ENCODE data around the gene SCN2B. TPM values are rescaled to one million over a fixed set of nuclear protein-coding genes. Genes with fewer than 3 reads are reported as not detected.

The SCN2B gene
- total RNA-seq, 4 donors from 2014 or later: 0.37 to 9.3 TPM; not detected in 2

GRCh38 chr11:118221419-118221818 is 45.0 kb upstream of the SCN2B start:
- no peak overlapping the region for H3K4me3 ChIP-seq
- H3K36me3 ChIP-seq: no peaks in the 10 kb centered on the region
- H3K27ac ChIP-seq: no peak overlapping the region
- no peaks in the 10 kb centered on the region for H3K27me3 ChIP-seq
- no peaks in the 10 kb centered on the region for H3K4me1 ChIP-seq
- DNase-seq: no peak
- H3K9me3 ChIP-seq: no peaks in the 10 kb centered on the region
- intact Hi-C loops (cut with DNase I; ENCODE audit: low total_unique reads): no loop called here
- no peak for TF ChIP-seq CTCF (IDR thresholded peaks at IDR 0.05)
- no peak for TF ChIP-seq POLR2A (IDR thresholded peaks at IDR 0.05)

DNA sequence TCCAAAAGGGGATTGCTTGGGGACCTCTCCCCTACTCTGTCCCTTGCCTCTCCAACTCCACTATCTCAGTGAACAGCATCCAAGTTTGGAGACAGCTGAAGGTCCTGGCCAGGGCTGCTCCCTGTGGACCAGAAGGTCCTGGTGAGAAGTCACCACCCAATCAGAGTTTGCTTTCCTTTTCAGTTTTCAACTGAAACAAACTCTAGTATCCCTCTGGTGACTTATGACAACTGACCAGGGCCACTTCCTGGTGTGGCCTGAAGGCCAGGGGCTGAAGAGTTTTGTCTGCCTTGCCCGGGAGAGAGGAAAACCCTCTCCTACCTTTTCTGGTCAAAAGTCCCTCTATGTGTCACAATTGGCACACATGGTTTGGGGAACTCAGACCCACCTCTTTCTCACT is 43.3 kb upstream of the SCN2B start:
- no peak overlapping the region for H3K27ac ChIP-seq
- no peak overlapping the region for H3K4me3 ChIP-seq
- intact Hi-C loops (cut with DNase I; ENCODE audit: low total_unique reads): no loop called here
- no peaks in the 10 kb centered on the region for H3K9me3 ChIP-seq
- TF ChIP-seq CTCF (IDR thresholded peaks at IDR 0.05) (no peak), POLR2A (IDR thresholded peaks at IDR 0.05) (no peak)
- no peak for DNase-seq
- no peaks in the 10 kb centered on the region for H3K4me1 ChIP-seq
- no peaks in the 10 kb centered on the region for H3K36me3 ChIP-seq
- H3K27me3 ChIP-seq: no peaks in the 10 kb centered on the region

DNA sequence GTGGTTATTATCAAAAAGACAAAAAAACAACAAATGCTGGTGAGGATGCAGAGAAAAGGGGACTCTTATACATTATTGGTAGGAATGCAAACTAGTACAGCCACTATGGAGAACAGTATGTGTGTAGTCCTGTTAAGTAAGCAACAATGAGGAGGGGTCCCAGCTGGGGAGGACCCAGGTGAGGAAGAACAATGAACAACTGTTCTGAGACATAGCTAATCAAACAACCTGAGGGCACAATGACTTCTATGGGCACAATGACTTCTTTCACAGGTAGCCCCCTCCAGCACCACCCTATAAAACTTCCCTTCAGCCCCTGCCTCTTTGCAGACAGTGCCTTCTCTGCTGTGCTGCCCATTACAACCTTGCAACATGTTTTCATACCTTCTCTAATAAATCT is 42.8 kb upstream of the SCN2B start:
- Histone ChIP-seq H3K36me3 (no peaks in the 10 kb centered on the region), H3K27ac (no peak overlapping the region), H3K4me3 (no peak overlapping the region), H3K9me3 (no peaks in the 10 kb centered on the region), H3K4me1 (no peaks in the 10 kb centered on the region), H3K27me3 (no peaks in the 10 kb centered on the region)
- TF ChIP-seq POLR2A (IDR thresholded peaks at IDR 0.05) (no peak), CTCF (IDR thresholded peaks at IDR 0.05) (no peak)
- intact Hi-C loops (cut with DNase I; ENCODE audit: low total_unique reads): no loop called here
- no peak for DNase-seq

DNA sequence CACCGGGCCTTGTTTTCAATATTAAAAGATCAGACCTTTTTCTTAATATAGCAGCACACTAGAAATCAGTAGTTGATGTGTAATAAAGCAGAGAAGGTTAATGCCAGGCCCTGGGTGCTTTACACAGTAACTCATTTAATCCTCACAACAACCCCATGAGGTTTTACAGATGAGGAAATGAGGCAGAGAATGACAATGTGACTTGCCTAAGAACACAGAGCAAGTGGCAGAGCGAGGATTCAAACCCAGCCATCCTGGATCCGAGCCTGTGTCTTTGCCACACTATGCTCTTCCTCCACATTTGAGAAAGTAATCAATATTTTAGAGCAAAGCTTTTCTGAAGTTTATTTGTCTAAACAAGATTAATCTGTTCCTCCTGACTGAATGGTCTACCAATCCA is 41.1 kb upstream of the SCN2B start:
- DNase-seq: no peak
- Histone ChIP-seq H3K36me3 (no peaks in the 10 kb centered on the region), H3K27ac (no peak overlapping the region), H3K27me3 (no peaks in the 10 kb centered on the region), H3K9me3 (no peaks in the 10 kb centered on the region), H3K4me3 (no peak overlapping the region), H3K4me1 (no peaks in the 10 kb centered on the region)
- intact Hi-C loops (cut with DNase I; ENCODE audit: low total_unique reads): no loop called here
- TF ChIP-seq POLR2A (IDR thresholded peaks at IDR 0.05): no peak
- no peak for TF ChIP-seq CTCF (IDR thresholded peaks at IDR 0.05)

GRCh38 chr11:118216621-118217481 is 40.4 kb upstream of the SCN2B start:
- no peaks in the 10 kb centered on the region for H3K9me3 ChIP-seq
- no peak overlapping the region for H3K4me3 ChIP-seq
- TF ChIP-seq CTCF (IDR thresholded peaks at IDR 0.05): no peak
- no peak for TF ChIP-seq POLR2A (IDR thresholded peaks at IDR 0.05)
- no peaks in the 10 kb centered on the region for H3K36me3 ChIP-seq
- no peak for DNase-seq
- H3K4me1 ChIP-seq: no peaks in the 10 kb centered on the region
- intact Hi-C loops (cut with DNase I; ENCODE audit: low total_unique reads): no loop called here
- no peaks in the 10 kb centered on the region for H3K27me3 ChIP-seq
- H3K27ac ChIP-seq: no peak overlapping the region

Data from uterus (tissue), 4 donors.